NAMALWA (cell line): Measurements from ENCODE around the gene SORCS2.

Source experiments
- DNase-seq: peaks from one replicate; pipeline ENCODE4 v3.0.0-alpha.2; 2015; ENCODE audit warnings: low spot score

SORCS2 gene

GRCh38 chr4:7712021-7712671 is 519.8 kb downstream of the SORCS2 start:
- DNase-seq, result no peak

GRCh38 chr4:7713757-7714156 is 521.4 kb downstream of the SORCS2 start:
- no peak for DNase-seq

- no peak for DNase-seq
These were observed 521.8 kb downstream of the SORCS2 start for GRCh38 chr4:7714176-7714575.

GRCh38 chr4:7714738-7715137 is 522.4 kb downstream of the SORCS2 start:
- DNase-seq, result no peak

- DNase-seq, result no peak
These were observed 523.1 kb downstream of the SORCS2 start for GRCh38 chr4:7715271-7716009.

GRCh38 chr4:7716010-7716721 is 523.8 kb downstream of the SORCS2 start:
- DNase-seq, result no peak

- DNase-seq, result no peak
These were observed 524.8 kb downstream of the SORCS2 start for GRCh38 chr4:7717161-7717560.

- no peak for DNase-seq
These were observed 525.7 kb downstream of the SORCS2 start for GRCh38 chr4:7717946-7718490.

- DNase-seq, result peak; percentile 46
These were observed 527.2 kb downstream of the SORCS2 start for GRCh38 chr4:7719354-7720174.

- no peak for DNase-seq
These were observed 529.7 kb downstream of the SORCS2 start for GRCh38 chr4:7721984-7722551.

GRCh38 chr4:7722766-7723387 is 530.5 kb downstream of the SORCS2 start:
- DNase-seq, result no peak

- no peak for DNase-seq
These were observed 531.3 kb downstream of the SORCS2 start for GRCh38 chr4:7723625-7724024.

GRCh38 chr4:7725951-7726350 is 533.6 kb downstream of the SORCS2 start:
- DNase-seq, result no peak

GRCh38 chr4:7726665-7727413 is 534.5 kb downstream of the SORCS2 start:
- DNase-seq, result no peak

- no peak for DNase-seq
These were observed 535.4 kb downstream of the SORCS2 start for GRCh38 chr4:7727749-7728148.

GRCh38 chr4:7731437-7731836 is 539.1 kb downstream of the SORCS2 start:
- no peak for DNase-seq

- no peak for DNase-seq
These were observed 539.9 kb downstream of the SORCS2 start for GRCh38 chr4:7732263-7732662.

GRCh38 chr4:7733201-7733600 is 540.9 kb downstream of the SORCS2 start:
- DNase-seq, result no peak

GRCh38 chr4:7733801-7734650 is 541.7 kb downstream of the SORCS2 start:
- no peak for DNase-seq
